K562 (cell line): ENCODE measurements around the gene DYNLT4. TPM values are rescaled to one million over a fixed set of nuclear protein-coding genes. Genes with fewer than 3 reads are reported as not detected.
A peak's percentile ranks its signal among the peaks of the same experiment; 100 is the strongest.

Experiments used
- CBFA2T3 ChIP-seq: fragments of 450-650 bp; IDR thresholded peaks from 2 replicates; pipeline ENCODE4 v1.6.1; 2017
- CBX3 ChIP-seq, 2 experiments: IDR thresholded peaks; 1 replicate in 1 of 2; 2 replicates in 1 of 2; pipeline ENCODE4 v1.6.1; 2012; ENCODE audit warnings: inconsistent platforms in 2 of 2, low read length in 2 of 2, borderline replicate concordance in 1 of 2, control low read depth in 1 of 2
- GABPB1 ChIP-seq: sonication (generic); formaldehyde crosslinking; IDR thresholded peaks from 2 replicates; pipeline ENCODE4 v1.8.0; 2022; ENCODE audit warnings: mild to moderate bottlenecking, missing genetic modification reagents
- IFI16 ChIP-seq: fragments of 250-450 bp; sonication (Bioruptor Pico); IDR thresholded peaks from 2 replicates; pipeline ENCODE4 v2.1.2; 2022; ENCODE audit warnings: mild to moderate bottlenecking, inconsistent platforms
- NCOA1 ChIP-seq: fragments of 450-650 bp; IDR thresholded peaks from 2 replicates; pipeline ENCODE4 v1.6.1; 2016; ENCODE audit warnings: low read depth
- NFATC3 ChIP-seq: fragments of 450-650 bp; IDR thresholded peaks from 2 replicates; pipeline ENCODE4 v1.6.1; 2017; ENCODE audit warnings: mild to moderate bottlenecking
- NR2C1 ChIP-seq, 2 experiments: fragments of 450-650 bp; IDR thresholded peaks; 2 replicates each; pipeline ENCODE4 v1.6.1; 2017; ENCODE audit warnings: mild to moderate bottlenecking in 2 of 2, antibody characterized with exemption in 1 of 2, inconsistent platforms in 1 of 2, missing compliant biosample characterization in 1 of 2, missing genetic modification characterization in 1 of 2
- SAFB ChIP-seq: fragments of 200-400 bp; formaldehyde crosslinking; IDR thresholded peaks from 2 replicates; pipeline ENCODE4 v1.6.1; 2017; ENCODE audit warnings: low read depth, low read length, borderline replicate concordance
- SREBF1 ChIP-seq: fragments of 150-350 bp; IDR thresholded peaks from 2 replicates; pipeline ENCODE4 v1.6.1; 2014; ENCODE audit warnings: antibody characterized with exemption, low read depth, low read length, borderline replicate concordance
- STAT6 ChIP-seq: sonication (generic); formaldehyde crosslinking; IDR thresholded peaks from 2 replicates; pipeline ENCODE4 v1.8.1; 2023; ENCODE audit warnings: mild to moderate bottlenecking, missing genetic modification reagents
- TAF15 ChIP-seq: fragments of 200-400 bp; formaldehyde crosslinking; IDR thresholded peaks from 2 replicates; pipeline ENCODE4 v1.6.1; 2017; ENCODE audit warnings: mild to moderate bottlenecking, low read depth, low read length, moderate library complexity
- ZNF445 ChIP-seq: fragments of 250-450 bp; sonication (Bioruptor Pico); IDR thresholded peaks from 2 replicates; pipeline ENCODE4 v1.4.0; 2020; ENCODE audit warnings: low read depth, mild to moderate bottlenecking, moderate library complexity
- ZNF551 ChIP-seq: fragments of 250-450 bp; sonication (Bioruptor Pico); IDR thresholded peaks from 2 replicates; pipeline ENCODE4 v1.5.0; 2021; ENCODE audit warnings: mild to moderate bottlenecking, moderate library complexity
- ZNF76 ChIP-seq: fragments of 250-450 bp; sonication (Bioruptor Pico); IDR thresholded peaks from 2 replicates; pipeline ENCODE4 v1.4.0; 2020; ENCODE audit warnings: mild to moderate bottlenecking, moderate library complexity, borderline replicate concordance
- polyA plus RNA-seq, 8 experiments: library from polyadenylated mRNA; depleted of rRNA in 4 of 8; stranded (reverse) in 5 of 8; unstranded in 3 of 8; fragments of >200 nt; fragmentation: Nextera tagmentation in 2 of 8; fragmentation: Illumina TruSeq in 1 of 8; extraction: Ambion mirVana in 2 of 8; extraction: Trizol in 1 of 8; gene quantifications; 2 replicates each; pipeline versions ENCODE4 v1.2.1 to v1.2.3, GENCODE V29; 2011 to 2014; ENCODE audit warnings: inconsistent platforms in 1 of 8, missing spikeins in 1 of 8
- total RNA-seq, 7 experiments: library from RNA; depleted of rRNA in 6 of 7; stranded (reverse); fragments of >200 nt in 6 of 7; fragmentation: Illumina TruSeq in 2 of 7; extraction: Trizol in 2 of 7; gene quantifications; 2 replicates each; pipeline versions ENCODE4 v1.2.1 to v1.2.3, GENCODE V29; 2011 to 2021; ENCODE audit warnings: low replicate concordance in 1 of 7
- TF ChIP-seq, protein P1 (sequence below): sonication (generic); formaldehyde crosslinking; IDR thresholded peaks from 2 replicates; pipeline ENCODE4 v1.8.0; 2022; ENCODE audit warnings: mild to moderate bottlenecking, missing genetic modification reagents
- TF ChIP-seq, protein P2 (sequence below): IDR thresholded peaks from 2 replicates; pipeline ENCODE4 v1.6.1; 2014; ENCODE audit warnings: antibody characterized with exemption
- TF ChIP-seq, protein P3 (sequence below): fragments of 450-650 bp; IDR thresholded peaks from 2 replicates; pipeline ENCODE4 v1.7.1; 2018; ENCODE audit warnings: mild to moderate bottlenecking, low read depth; ENCODE audit not compliant: partially characterized antibody
- TF ChIP-seq, protein P4 (sequence below): sonication (generic); formaldehyde crosslinking; IDR thresholded peaks from 2 replicates; pipeline ENCODE4 v1.8.0; 2022; ENCODE audit warnings: mild to moderate bottlenecking, missing genetic modification reagents

DYNLT4 gene
- total and polyA plus RNA-seq, 9 of the 15 experiments (the other 6 are each of a cell fraction or from before 2014, with no cell fraction given) = 0.29 to 0.73 TPM; not detected in 7

- no peak; the same call in 1 of the 2 replicates for TF ChIP-seq STAT6 (CRISPR knock-in tag)
- TF ChIP-seq CBX3 (IDR thresholded peaks at IDR 0.05; ENCODE audit: borderline replicate concordance in 1 of 2, low read length in 2 of 2) = peak in 1 of 2 experiments; percentile 86; a peak in 1 of 3 replicates
- TF ChIP-seq, protein P1, sequence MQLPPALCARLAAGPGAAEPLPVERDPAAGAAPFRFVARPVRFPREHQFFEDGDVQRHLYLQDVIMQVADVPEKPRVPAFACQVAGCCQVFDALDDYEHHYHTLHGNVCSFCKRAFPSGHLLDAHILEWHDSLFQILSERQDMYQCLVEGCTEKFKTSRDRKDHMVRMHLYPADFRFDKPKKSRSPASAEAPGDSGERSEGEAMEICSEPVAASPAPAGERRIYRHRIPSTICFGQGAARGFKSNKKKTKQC = peak; percentile 79
- peak; percentile 95 for TF ChIP-seq ZNF551 (CRISPR knock-in tag)
- peak; percentile 82; the same call in 1 of the 2 replicates for TF ChIP-seq NFATC3
- TF ChIP-seq CBFA2T3 = peak; percentile 16
- TF ChIP-seq TAF15 = no peak
- TF ChIP-seq ZNF445 (CRISPR knock-in tag) = peak; percentile 90
- no peak for TF ChIP-seq SREBF1
- peak; percentile 62; the same call in 1 of the 2 replicates for TF ChIP-seq NR2C1 (IDR thresholded peaks at IDR 0.05)
- peak; percentile 74 for TF ChIP-seq NR2C1 (tag; IDR thresholded peaks at IDR 0.05)
- no peak for TF ChIP-seq IFI16 (CRISPR knock-in tag)
- peak; percentile 65; the same call in 1 of the 2 replicates for TF ChIP-seq NCOA1
- TF ChIP-seq, protein P2, sequence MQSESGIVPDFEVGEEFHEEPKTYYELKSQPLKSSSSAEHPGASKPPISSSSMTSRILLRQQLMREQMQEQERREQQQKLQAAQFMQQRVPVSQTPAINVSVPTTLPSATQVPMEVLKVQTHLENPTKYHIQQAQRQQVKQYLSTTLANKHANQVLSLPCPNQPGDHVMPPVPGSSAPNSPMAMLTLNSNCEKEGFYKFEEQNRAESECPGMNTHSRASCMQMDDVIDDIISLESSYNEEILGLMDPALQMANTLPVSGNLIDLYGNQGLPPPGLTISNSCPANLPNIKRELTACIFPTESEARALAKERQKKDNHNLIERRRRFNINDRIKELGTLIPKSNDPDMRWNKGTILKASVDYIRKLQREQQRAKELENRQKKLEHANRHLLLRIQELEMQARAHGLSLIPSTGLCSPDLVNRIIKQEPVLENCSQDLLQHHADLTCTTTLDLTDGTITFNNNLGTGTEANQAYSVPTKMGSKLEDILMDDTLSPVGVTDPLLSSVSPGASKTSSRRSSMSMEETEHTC = peak; percentile 60; the same call in 1 of the 2 replicates
- TF ChIP-seq, protein P3, sequence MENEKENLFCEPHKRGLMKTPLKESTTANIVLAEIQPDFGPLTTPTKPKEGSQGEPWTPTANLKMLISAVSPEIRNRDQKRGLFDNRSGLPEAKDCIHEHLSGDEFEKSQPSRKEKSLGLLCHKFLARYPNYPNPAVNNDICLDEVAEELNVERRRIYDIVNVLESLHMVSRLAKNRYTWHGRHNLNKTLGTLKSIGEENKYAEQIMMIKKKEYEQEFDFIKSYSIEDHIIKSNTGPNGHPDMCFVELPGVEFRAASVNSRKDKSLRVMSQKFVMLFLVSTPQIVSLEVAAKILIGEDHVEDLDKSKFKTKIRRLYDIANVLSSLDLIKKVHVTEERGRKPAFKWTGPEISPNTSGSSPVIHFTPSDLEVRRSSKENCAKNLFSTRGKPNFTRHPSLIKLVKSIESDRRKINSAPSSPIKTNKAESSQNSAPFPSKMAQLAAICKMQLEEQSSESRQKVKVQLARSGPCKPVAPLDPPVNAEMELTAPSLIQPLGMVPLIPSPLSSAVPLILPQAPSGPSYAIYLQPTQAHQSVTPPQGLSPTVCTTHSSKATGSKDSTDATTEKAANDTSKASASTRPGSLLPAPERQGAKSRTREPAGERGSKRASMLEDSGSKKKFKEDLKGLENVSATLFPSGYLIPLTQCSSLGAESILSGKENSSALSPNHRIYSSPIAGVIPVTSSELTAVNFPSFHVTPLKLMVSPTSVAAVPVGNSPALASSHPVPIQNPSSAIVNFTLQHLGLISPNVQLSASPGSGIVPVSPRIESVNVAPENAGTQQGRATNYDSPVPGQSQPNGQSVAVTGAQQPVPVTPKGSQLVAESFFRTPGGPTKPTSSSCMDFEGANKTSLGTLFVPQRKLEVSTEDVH = peak; percentile 79
- TF ChIP-seq, protein P4, sequence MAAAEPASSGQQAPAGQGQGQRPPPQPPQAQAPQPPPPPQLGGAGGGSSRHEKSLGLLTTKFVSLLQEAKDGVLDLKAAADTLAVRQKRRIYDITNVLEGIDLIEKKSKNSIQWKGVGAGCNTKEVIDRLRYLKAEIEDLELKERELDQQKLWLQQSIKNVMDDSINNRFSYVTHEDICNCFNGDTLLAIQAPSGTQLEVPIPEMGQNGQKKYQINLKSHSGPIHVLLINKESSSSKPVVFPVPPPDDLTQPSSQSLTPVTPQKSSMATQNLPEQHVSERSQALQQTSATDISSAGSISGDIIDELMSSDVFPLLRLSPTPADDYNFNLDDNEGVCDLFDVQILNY (CRISPR knock-in tag) = 0 out of 2 replicates have a peak, but pooled peaks have one; percentile 70
- TF ChIP-seq SAFB = no peak
- peak; percentile 85; the same call in 1 of the 2 replicates for TF ChIP-seq ZNF76
- TF ChIP-seq GABPB1 (CRISPR knock-in tag) = peak; percentile 74
Observed at GRCh38 chr1:44819608-44820327, 12.6 kb upstream of the DYNLT4 start (continued).
